Spleen (tissue), 11 donors: ENCODE measurements around the gene ZNF732. TPM values are rescaled to one million over a fixed set of nuclear protein-coding genes. Genes with fewer than 3 reads are reported as not detected.
"Not testable (repeated sequence)": the region's sequence is repeated elsewhere in the genome, so short reads cannot be mapped to it uniquely, and the experiment has no call there.

Source experiments
- DNase-seq: peaks from one replicate; pipeline ENCODE4 v3.0.0-alpha.2; 2020
- H3K27ac ChIP-seq, 8 donors: fragments of 200-600 bp; sonication (generic) in 7 of 8; 1 replicate in 4 of 8; 2 replicates in 4 of 8; pipeline versions ENCODE4 v1.5.0 to v1.8.0; 2016 to 2021; ENCODE audit warnings: inconsistent platforms in 4 of 8, mild to moderate bottlenecking in 4 of 8, moderate library complexity in 1 of 8
- H3K27me3 ChIP-seq, 7 donors: fragments of 200-600 bp; sonication (generic) in 6 of 7; replicated peaks in 1 of 7; 1 replicate in 4 of 7; 2 replicates in 3 of 7; pipeline versions ENCODE4 v1.5.0 to v1.8.0; 2016 to 2021; ENCODE audit warnings: inconsistent platforms in 3 of 7, mild to moderate bottlenecking in 1 of 7
- H3K36me3 ChIP-seq, 6 donors: fragments of 200-600 bp; sonication (generic) in 5 of 6; 1 replicate in 4 of 6; 2 replicates in 2 of 6; pipeline versions ENCODE4 v1.5.0 to v1.8.0; 2016 to 2021; ENCODE audit warnings: inconsistent platforms in 2 of 6
- H3K4me1 ChIP-seq, 6 donors: fragments of 200-600 bp; sonication (generic) in 5 of 6; 1 replicate in 3 of 6; 2 replicates in 3 of 6; pipeline versions ENCODE4 v1.5.0 to v1.8.0; 2016 to 2021; ENCODE audit warnings: inconsistent platforms in 3 of 6
- H3K4me3 ChIP-seq, 8 donors: fragments of 200-600 bp; sonication (generic) in 7 of 8; 1 replicate in 4 of 8; 2 replicates in 4 of 8; pipeline versions ENCODE4 v1.5.0 to v1.8.0; 2016 to 2021; ENCODE audit warnings: inconsistent platforms in 4 of 8, mild to moderate bottlenecking in 4 of 8, moderate library complexity in 2 of 8
- H3K9me3 ChIP-seq, 8 donors: fragments of 200-600 bp; sonication (generic) in 7 of 8; 1 replicate in 4 of 8; 2 replicates in 4 of 8; pipeline versions ENCODE4 v1.5.0 to v1.8.0; 2016 to 2021; ENCODE audit warnings: inconsistent platforms in 4 of 8
- POLR2A ChIP-seq, 3 donors: fragments of 450-650 bp; IDR thresholded peaks; one replicate each; pipeline ENCODE4 v1.5.1; 2017; ENCODE audit warnings: antibody characterized with exemption in 3 of 3, mild to moderate bottlenecking in 1 of 3
- POLR2AphosphoS5 ChIP-seq, 3 donors: sonication (generic); formaldehyde crosslinking; IDR thresholded peaks; one replicate each; pipeline ENCODE4 v1.5.1; 2017; ENCODE audit warnings: antibody characterized with exemption in 3 of 3
- WGBS, 5 donors: extraction: QIAGEN DNeasy Blood & Tissue Kit in 3 of 5; methylation state at CpG; one replicate each; pipeline versions ENCODE4 v1.1.5 to v1.1.7; 2013 to 2018; 5-methylcytosine and 5-hydroxymethylcytosine counted together
- intact Hi-C: fragments of 100-400 bp; cut with DNase I; formaldehyde crosslinking; loops from one replicate; pipeline ENCODE4 v1.15.0; 2023; ENCODE audit warnings: low total_unique reads
- polyA plus RNA-seq, 3 donors: library from polyadenylated mRNA; stranded (reverse); fragments of 200-250 nt; gene quantifications; one replicate each; pipeline ENCODE4 v1.2.1, GENCODE V29; 2013
- total RNA-seq, 7 donors: library from RNA; depleted of rRNA in 3 of 7; stranded (reverse); fragments of >200 nt in 3 of 7; fragmentation: NEBNext Ultra II Directional in 4 of 7; extraction: Animal tissue kit (Norgen Biotek cat#: 25700) in 4 of 7; gene quantifications; one replicate each; pipeline versions ENCODE4 v1.1.0 to v1.2.1, GENCODE V29; 2016 to 2021
- TF ChIP-seq, protein P1 (sequence below), 11 experiments: fragments of 200-600 bp in 7 of 11; fragments of 450-650 bp in 4 of 11; sonication (generic) in 4 of 11; IDR thresholded peaks in 8 of 11; conservative IDR thresholded peaks in 3 of 11; 1 replicate in 7 of 11; 2 replicates in 4 of 11; pipeline versions ENCODE4 v1.4.0 to v1.8.0; 2016 to 2021; ENCODE audit warnings: antibody characterized with exemption in 11 of 11, inconsistent platforms in 4 of 11, mild to moderate bottlenecking in 1 of 11
- donor health status: healthy with polysubstance abuse.
- donor health status: DM: no; HTN: no; CAD: no; lungs with moderate emphysema.
- donor health status: DM: no; HTN: no; CAD: no.
- donor health status: Bipolar disorder and iron deficiency.
- donor health status: healthy.
- donor health status: DM: no; HTN: no; CAD: no.
- donor health status: DM: yes; HTN: yes; CAD: no.

Gene ZNF732
- total and polyA plus RNA-seq, 10 donors, result 0.10 to 0.28 (median 0.18) TPM; not detected in 6

DNA sequence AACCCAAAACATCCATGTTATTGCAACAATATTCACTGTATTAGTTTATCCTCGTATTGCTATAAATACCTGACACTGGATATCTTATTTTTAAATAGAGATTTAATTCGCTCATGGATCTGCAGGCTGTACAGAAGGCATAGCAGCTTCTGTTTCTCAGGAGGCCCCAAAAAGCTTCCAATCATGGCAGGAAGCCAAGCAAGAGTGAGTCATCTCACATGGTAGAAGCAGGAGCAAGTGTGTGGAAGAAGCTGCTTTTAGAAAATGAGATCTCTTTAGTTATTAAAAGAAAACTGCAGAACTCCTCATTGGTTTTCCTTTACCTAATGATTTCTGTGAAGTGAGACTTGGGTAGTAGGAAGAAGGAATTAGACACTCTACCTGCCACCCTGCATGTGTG is 16.4 kb downstream of the ZNF732 start:
- Histone ChIP-seq H3K4me1 (no peaks in the 10 kb centered on the region), H3K27ac (no peak overlapping the region), H3K9me3 (peaks cover 10 to 100% (median 95%) of the 10 kb centered on the region in 8 donors), H3K36me3 (no peaks in the 10 kb centered on the region), H3K27me3 (no peaks in the 10 kb centered on the region), H3K4me3 (no peak overlapping the region)
- intact Hi-C loops, result no loop called here
- DNase-seq, result no peak
- WGBS, 5 donors, result 87 to 97% (median 90%) methylated on average over 2 of the region's 2 CpGs
- TF ChIP-seq POLR2A (IDR thresholded peaks at IDR 0.05) (no peak), POLR2AphosphoS5 (IDR thresholded peaks at IDR 0.05) (no peak)
- TF ChIP-seq, protein P1, sequence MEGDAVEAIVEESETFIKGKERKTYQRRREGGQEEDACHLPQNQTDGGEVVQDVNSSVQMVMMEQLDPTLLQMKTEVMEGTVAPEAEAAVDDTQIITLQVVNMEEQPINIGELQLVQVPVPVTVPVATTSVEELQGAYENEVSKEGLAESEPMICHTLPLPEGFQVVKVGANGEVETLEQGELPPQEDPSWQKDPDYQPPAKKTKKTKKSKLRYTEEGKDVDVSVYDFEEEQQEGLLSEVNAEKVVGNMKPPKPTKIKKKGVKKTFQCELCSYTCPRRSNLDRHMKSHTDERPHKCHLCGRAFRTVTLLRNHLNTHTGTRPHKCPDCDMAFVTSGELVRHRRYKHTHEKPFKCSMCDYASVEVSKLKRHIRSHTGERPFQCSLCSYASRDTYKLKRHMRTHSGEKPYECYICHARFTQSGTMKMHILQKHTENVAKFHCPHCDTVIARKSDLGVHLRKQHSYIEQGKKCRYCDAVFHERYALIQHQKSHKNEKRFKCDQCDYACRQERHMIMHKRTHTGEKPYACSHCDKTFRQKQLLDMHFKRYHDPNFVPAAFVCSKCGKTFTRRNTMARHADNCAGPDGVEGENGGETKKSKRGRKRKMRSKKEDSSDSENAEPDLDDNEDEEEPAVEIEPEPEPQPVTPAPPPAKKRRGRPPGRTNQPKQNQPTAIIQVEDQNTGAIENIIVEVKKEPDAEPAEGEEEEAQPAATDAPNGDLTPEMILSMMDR (IDR thresholded peaks at IDR 0.05 in 8 of 11, conservative IDR thresholded peaks at IDR 0.05 in 3 of 11), result no peak

DNA sequence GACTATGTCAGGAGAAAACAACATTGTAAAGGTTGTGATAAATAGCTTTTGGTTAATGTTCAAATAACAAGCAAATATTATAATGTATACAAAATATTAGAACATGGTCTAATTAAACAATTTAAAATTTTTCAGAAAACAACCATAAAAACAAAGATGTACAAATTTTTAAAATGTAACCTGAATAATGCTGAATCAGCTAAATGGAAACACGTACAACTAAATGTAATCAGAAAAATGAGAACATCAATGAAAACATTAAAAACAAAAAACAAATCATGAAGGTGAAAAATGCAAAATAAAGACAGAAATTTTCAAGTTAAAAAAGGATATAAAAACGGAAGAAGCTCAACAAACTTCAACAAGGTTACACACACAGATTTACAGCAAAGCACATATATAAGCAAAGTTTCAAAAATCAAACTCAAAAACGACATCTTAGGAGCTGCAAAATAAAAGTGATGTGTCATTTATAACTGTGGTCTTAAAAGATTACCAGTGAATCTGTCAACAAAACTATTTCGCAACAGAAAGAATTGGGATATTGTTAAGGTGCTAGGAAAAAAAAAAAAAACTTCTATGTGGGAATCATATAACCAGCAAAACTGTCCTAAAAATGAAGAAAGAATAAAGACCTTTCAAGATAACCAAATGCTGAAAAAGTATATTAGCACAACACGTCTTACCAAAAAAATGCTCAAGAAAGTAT is 31.8 kb downstream of the ZNF732 start:
- no peaks in the 10 kb centered on the region for H3K4me1 ChIP-seq
- H3K4me3 ChIP-seq, result no peak overlapping the region
- intact Hi-C loops, result no loop called here
- H3K27me3 ChIP-seq, result no peaks in the 10 kb centered on the region
- H3K9me3 ChIP-seq, result peaks cover 53 to 100% (median 100%) of the 10 kb centered on the region in 8 donors
- peaks cover 0 to 24% (median 3%) of the 10 kb centered on the region in 6 donors for H3K36me3 ChIP-seq
- DNase-seq, result no peak
- no peak for TF ChIP-seq POLR2A (IDR thresholded peaks at IDR 0.05)
- TF ChIP-seq POLR2AphosphoS5 (IDR thresholded peaks at IDR 0.05), result no peak
- WGBS, 5 donors, result 82 to 95% (median 87%) methylated on average over 5 of the region's 5 CpGs
- no peak overlapping the region for H3K27ac ChIP-seq

DNA sequence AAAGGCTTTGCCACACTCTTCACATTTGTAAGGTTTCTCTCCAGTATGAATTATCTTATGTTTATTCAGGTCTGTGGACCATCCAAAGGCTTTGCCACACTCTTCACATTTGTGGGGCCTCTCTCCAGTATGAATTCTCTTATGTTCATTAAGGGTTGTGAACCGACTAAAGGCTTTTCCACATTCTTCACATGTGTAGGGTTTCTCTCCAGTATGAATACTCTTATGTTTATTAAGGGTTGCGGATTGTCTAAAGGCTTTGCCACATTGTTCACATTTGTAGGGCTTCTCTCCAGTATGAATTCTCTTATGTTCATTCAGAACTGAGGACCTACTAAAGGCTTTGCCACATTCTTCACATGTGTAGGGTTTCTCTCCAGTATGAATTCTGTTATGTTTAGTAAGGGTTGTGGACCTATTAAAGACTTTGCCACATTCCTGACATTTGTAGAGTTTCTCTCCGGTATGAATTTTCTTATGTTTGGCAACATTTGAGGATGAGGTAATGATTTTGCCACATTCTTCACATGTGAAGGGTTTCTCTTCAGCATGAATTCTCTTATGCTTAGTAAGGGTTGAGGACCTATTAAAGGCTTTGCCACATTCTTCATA is 33.7 kb downstream of the ZNF732 start:
- no peak overlapping the region for H3K27ac ChIP-seq
- H3K27me3 ChIP-seq, result no peaks in the 10 kb centered on the region
- no peak for TF ChIP-seq POLR2A (IDR thresholded peaks at IDR 0.05)
- no peak for TF ChIP-seq POLR2AphosphoS5 (IDR thresholded peaks at IDR 0.05)
- TF ChIP-seq, protein P1 (IDR thresholded peaks at IDR 0.05 in 8 of 11, conservative IDR thresholded peaks at IDR 0.05 in 3 of 11), result no peak
- H3K4me1 ChIP-seq, result no peaks in the 10 kb centered on the region
- peaks cover 0 to 32% (median 3%) of the 10 kb centered on the region in 6 donors for H3K36me3 ChIP-seq
- whole genome bisulfite sequencing, 5 donors, result 94 to 96% (median 95%) methylated on average over 3 of the region's 3 CpGs
- no peak for DNase-seq
- H3K4me3 ChIP-seq, result no peak overlapping the region
- peaks cover 58 to 100% (median 100%) of the 10 kb centered on the region in 8 donors for H3K9me3 ChIP-seq
- intact Hi-C loops, result no loop called here

DNA sequence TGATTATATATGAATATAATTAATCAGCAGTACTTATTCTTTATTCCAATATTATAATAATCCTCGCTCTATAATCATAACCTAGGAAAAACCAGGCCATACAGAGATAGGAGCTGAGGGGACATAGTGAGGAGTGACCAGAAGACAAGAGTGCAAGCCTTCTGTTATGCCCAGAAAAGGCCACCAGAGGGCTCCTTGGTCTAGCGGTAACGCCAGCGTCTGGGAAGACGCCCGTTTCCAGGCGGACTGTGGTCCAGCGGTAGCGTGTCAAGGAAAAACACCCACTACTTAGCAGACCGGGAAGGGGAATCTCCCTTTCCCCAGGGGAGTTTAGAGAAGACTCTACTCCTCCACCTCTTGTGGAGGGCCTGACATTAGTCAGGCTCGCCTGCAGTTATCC is 46.0 kb downstream of the ZNF732 start:
- WGBS, 5 donors, result 76 to 87% (median 84%) methylated on average over 11 of the region's 11 CpGs
- H3K27me3 ChIP-seq, DNase-seq, H3K4me3 ChIP-seq, intact Hi-C loops, H3K4me1 ChIP-seq, H3K27ac ChIP-seq: not testable (repeated sequence)
- Histone ChIP-seq H3K36me3 (peaks cover 0 to 35% (median 4%) of the 10 kb centered on the region in 6 donors), H3K9me3 (peaks cover 41 to 100% (median 100%) of the 10 kb centered on the region in 8 donors)

DNA sequence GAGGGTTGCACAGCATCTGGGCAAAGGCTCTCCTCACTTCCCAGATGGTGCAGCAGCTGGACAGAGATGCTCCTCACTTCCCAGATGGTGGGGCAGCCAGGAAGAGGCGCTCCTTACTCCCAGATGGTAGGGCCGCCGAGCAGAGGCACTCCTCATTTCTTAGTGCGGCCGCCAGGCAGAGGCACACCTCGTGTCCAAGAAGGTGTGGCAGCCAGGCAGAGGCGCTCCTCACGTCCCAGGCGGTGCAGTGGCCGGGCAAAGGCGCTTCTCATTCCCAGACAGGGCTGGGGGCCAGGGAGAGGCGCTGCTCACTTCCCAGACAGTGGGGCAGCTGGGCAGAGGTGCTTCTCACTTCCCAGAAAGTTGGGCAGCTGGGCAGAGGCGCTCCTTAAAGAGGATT is 48.8 kb downstream of the ZNF732 start:
- H3K4me3 ChIP-seq, result no peak overlapping the region
- TF ChIP-seq POLR2A (IDR thresholded peaks at IDR 0.05), result no peak
- no peak for TF ChIP-seq POLR2AphosphoS5 (IDR thresholded peaks at IDR 0.05)
- TF ChIP-seq, protein P1 (IDR thresholded peaks at IDR 0.05 in 8 of 11, conservative IDR thresholded peaks at IDR 0.05 in 3 of 11), result no peak
- no peaks in the 10 kb centered on the region for H3K27me3 ChIP-seq
- H3K27ac ChIP-seq, result no peak overlapping the region
- H3K36me3 ChIP-seq, result peaks cover 0 to 39% (median 4%) of the 10 kb centered on the region in 6 donors
- H3K4me1 ChIP-seq, result no peaks in the 10 kb centered on the region
- intact Hi-C loops, result no loop called here
- WGBS, 5 donors, result 84 to 99% (median 93%) methylated on average over 13 of the region's 13 CpGs
- H3K9me3 ChIP-seq, result peaks cover 39 to 100% (median 100%) of the 10 kb centered on the region in 8 donors
- no peak for DNase-seq
